Spleen (tissue), 11 donors: Measurements from ENCODE around the gene MEFV. TPM values are rescaled to one million over a fixed set of nuclear protein-coding genes. Genes with fewer than 3 reads are reported as not detected.
"Not testable (repeated sequence)": the region's sequence is repeated elsewhere in the genome, so short reads cannot be mapped to it uniquely, and the experiment has no call there.

Experiments
- DNase-seq: peaks from one replicate; pipeline ENCODE4 v3.0.0-alpha.2; 2020
- H3K27ac ChIP-seq, 8 donors: fragments of 200-600 bp; sonication (generic) in 7 of 8; 1 replicate in 4 of 8; 2 replicates in 4 of 8; pipeline versions ENCODE4 v1.5.0 to v1.8.0; 2016 to 2021; ENCODE audit warnings: inconsistent platforms in 4 of 8, mild to moderate bottlenecking in 4 of 8, moderate library complexity in 1 of 8
- H3K27me3 ChIP-seq, 7 donors: fragments of 200-600 bp; sonication (generic) in 6 of 7; replicated peaks in 1 of 7; 1 replicate in 4 of 7; 2 replicates in 3 of 7; pipeline versions ENCODE4 v1.5.0 to v1.8.0; 2016 to 2021; ENCODE audit warnings: inconsistent platforms in 3 of 7, mild to moderate bottlenecking in 1 of 7
- H3K36me3 ChIP-seq, 6 donors: fragments of 200-600 bp; sonication (generic) in 5 of 6; 1 replicate in 4 of 6; 2 replicates in 2 of 6; pipeline versions ENCODE4 v1.5.0 to v1.8.0; 2016 to 2021; ENCODE audit warnings: inconsistent platforms in 2 of 6
- H3K4me1 ChIP-seq, 6 donors: fragments of 200-600 bp; sonication (generic) in 5 of 6; 1 replicate in 3 of 6; 2 replicates in 3 of 6; pipeline versions ENCODE4 v1.5.0 to v1.8.0; 2016 to 2021; ENCODE audit warnings: inconsistent platforms in 3 of 6
- H3K4me3 ChIP-seq, 8 donors: fragments of 200-600 bp; sonication (generic) in 7 of 8; 1 replicate in 4 of 8; 2 replicates in 4 of 8; pipeline versions ENCODE4 v1.5.0 to v1.8.0; 2016 to 2021; ENCODE audit warnings: inconsistent platforms in 4 of 8, mild to moderate bottlenecking in 4 of 8, moderate library complexity in 2 of 8
- H3K9me3 ChIP-seq, 8 donors: fragments of 200-600 bp; sonication (generic) in 7 of 8; 1 replicate in 4 of 8; 2 replicates in 4 of 8; pipeline versions ENCODE4 v1.5.0 to v1.8.0; 2016 to 2021; ENCODE audit warnings: inconsistent platforms in 4 of 8
- CTCF ChIP-seq, 11 experiments: fragments of 200-600 bp in 7 of 11; fragments of 450-650 bp in 4 of 11; sonication (generic) in 4 of 11; IDR thresholded peaks in 8 of 11; conservative IDR thresholded peaks in 3 of 11; 1 replicate in 7 of 11; 2 replicates in 4 of 11; pipeline versions ENCODE4 v1.4.0 to v1.8.0; 2016 to 2021; ENCODE audit warnings: antibody characterized with exemption in 11 of 11, inconsistent platforms in 4 of 11, mild to moderate bottlenecking in 1 of 11
- POLR2A ChIP-seq, 3 donors: fragments of 450-650 bp; IDR thresholded peaks; one replicate each; pipeline ENCODE4 v1.5.1; 2017; ENCODE audit warnings: antibody characterized with exemption in 3 of 3, mild to moderate bottlenecking in 1 of 3
- POLR2AphosphoS5 ChIP-seq, 3 donors: sonication (generic); formaldehyde crosslinking; IDR thresholded peaks; one replicate each; pipeline ENCODE4 v1.5.1; 2017; ENCODE audit warnings: antibody characterized with exemption in 3 of 3
- WGBS, 5 donors: extraction: QIAGEN DNeasy Blood & Tissue Kit in 3 of 5; methylation state at CpG; one replicate each; pipeline versions ENCODE4 v1.1.5 to v1.1.7; 2013 to 2018; 5-methylcytosine and 5-hydroxymethylcytosine counted together
- intact Hi-C: fragments of 100-400 bp; cut with DNase I; formaldehyde crosslinking; loops from one replicate; pipeline ENCODE4 v1.15.0; 2023; ENCODE audit warnings: low total_unique reads
- polyA plus RNA-seq, 3 donors: library from polyadenylated mRNA; stranded (reverse); fragments of 200-250 nt; gene quantifications; one replicate each; pipeline ENCODE4 v1.2.1, GENCODE V29; 2013
- total RNA-seq, 7 donors: library from RNA; depleted of rRNA in 3 of 7; stranded (reverse); fragments of >200 nt in 3 of 7; fragmentation: NEBNext Ultra II Directional in 4 of 7; extraction: Animal tissue kit (Norgen Biotek cat#: 25700) in 4 of 7; gene quantifications; one replicate each; pipeline versions ENCODE4 v1.1.0 to v1.2.1, GENCODE V29; 2016 to 2021
- donor health status: healthy with polysubstance abuse.
- donor health status: DM: no; HTN: no; CAD: no; lungs with moderate emphysema.
- donor health status: DM: no; HTN: no; CAD: no.
- donor health status: Bipolar disorder and iron deficiency.
- donor health status: healthy.
- donor health status: DM: no; HTN: no; CAD: no.
- donor health status: DM: yes; HTN: yes; CAD: no.

Gene MEFV
- total and polyA plus RNA-seq, 10 donors, result 0.39 to 61.1 (median 19.6) TPM

GRCh38 chr16:3212006-3212405, 44.4 kb downstream of the MEFV start:
- Histone ChIP-seq H3K27me3 (peaks cover 0 to 24% (median 0%) of the 10 kb centered on the region in 7 donors), H3K36me3 (no peaks in the 10 kb centered on the region), H3K4me1 (peaks cover 0 to 27% (median 4%) of the 10 kb centered on the region in 6 donors), H3K9me3 (peaks cover 0 to 28% (median 2%) of the 10 kb centered on the region in 8 donors), H3K27ac (no peak overlapping the region), H3K4me3 (no peak overlapping the region)
- 84 to 95% (median 91%) methylated on average over 3 of the region's 3 CpGs for WGBS, 5 donors
- intact Hi-C loops, result no loop called here
- TF ChIP-seq CTCF (IDR thresholded peaks at IDR 0.05 in 8 of 11, conservative IDR thresholded peaks at IDR 0.05 in 3 of 11) (no peak), POLR2A (IDR thresholded peaks at IDR 0.05) (no peak), POLR2AphosphoS5 (IDR thresholded peaks at IDR 0.05) (no peak)
- DNase-seq, result no peak

GRCh38 chr16:3207086-3207953, 49.1 kb downstream of the MEFV start:
- peaks cover 0 to 48% (median 26%) of the 10 kb centered on the region in 8 donors for H3K9me3 ChIP-seq
- no peak for DNase-seq
- peaks cover 0 to 49% (median 0%) of the 10 kb centered on the region in 7 donors for H3K27me3 ChIP-seq
- no peak overlapping the region for H3K4me3 ChIP-seq
- no peaks in the 10 kb centered on the region for H3K36me3 ChIP-seq
- WGBS, 5 donors, result 63 to 82% (median 73%) methylated on average over 19 of the region's 19 CpGs
- TF ChIP-seq CTCF (IDR thresholded peaks at IDR 0.05 in 8 of 11, conservative IDR thresholded peaks at IDR 0.05 in 3 of 11), result no peak
- no peak for TF ChIP-seq POLR2AphosphoS5 (IDR thresholded peaks at IDR 0.05)
- no peak for TF ChIP-seq POLR2A (IDR thresholded peaks at IDR 0.05)
- H3K27ac ChIP-seq, result no peak overlapping the region
- intact Hi-C loops, result no loop called here
- H3K4me1 ChIP-seq, result no peaks in the 10 kb centered on the region

- H3K27ac ChIP-seq, intact Hi-C loops, H3K4me1 ChIP-seq, DNase-seq, H3K4me3 ChIP-seq, H3K36me3 ChIP-seq: not testable (repeated sequence)
- peaks cover 0 to 60% (median 0%) of the 10 kb centered on the region in 7 donors for H3K27me3 ChIP-seq
- 61 to 73% (median 66%) methylated on average over 3 of the region's 3 CpGs for WGBS, 5 donors
- H3K9me3 ChIP-seq, result peaks cover 0 to 48% (median 26%) of the 10 kb centered on the region in 8 donors
Measured at GRCh38 chr16:3205939-3206338, 50.5 kb downstream of the MEFV start.

DNA sequence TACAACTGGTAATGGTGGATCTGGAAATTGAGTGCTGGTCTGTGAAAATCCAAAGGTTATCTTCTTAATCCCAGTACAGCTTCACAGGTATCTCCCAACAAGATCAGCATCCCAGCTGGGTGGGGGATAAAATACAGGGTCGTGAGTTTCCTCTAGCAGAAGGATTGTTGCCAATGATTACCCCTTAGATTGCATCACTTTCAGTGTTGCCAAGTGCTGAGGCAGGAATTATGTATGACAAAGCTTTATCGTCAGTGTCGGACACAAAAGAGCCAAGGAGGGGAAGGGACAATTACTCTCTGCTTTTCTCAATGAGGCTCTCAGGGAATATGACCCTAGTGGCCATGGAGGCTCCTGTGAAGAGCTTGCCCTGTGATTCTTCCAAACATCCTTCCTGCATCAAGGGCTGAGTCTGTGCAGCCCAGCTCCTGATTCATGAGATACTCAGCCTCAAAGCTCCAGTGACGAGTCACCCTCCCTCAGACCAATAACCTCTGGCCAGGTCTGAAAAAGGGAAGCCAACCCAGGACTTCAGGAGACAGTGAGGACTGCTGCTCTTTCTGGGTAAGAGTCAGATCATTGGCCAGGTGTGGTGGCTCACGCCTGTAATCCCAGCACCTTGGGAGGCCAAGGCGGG, 53.4 kb downstream of the MEFV start:
- 66 to 80% (median 71%) methylated on average over 5 to 6 of the region's 6 CpGs for WGBS, 5 donors
- no peak for DNase-seq
- Histone ChIP-seq H3K27ac (no peak overlapping the region), H3K4me3 (no peak overlapping the region), H3K27me3 (peaks cover 0 to 56% (median 0%) of the 10 kb centered on the region in 7 donors), H3K4me1 (no peaks in the 10 kb centered on the region), H3K9me3 (peaks cover 0 to 48% (median 26%) of the 10 kb centered on the region in 8 donors), H3K36me3 (no peaks in the 10 kb centered on the region)
- TF ChIP-seq CTCF (IDR thresholded peaks at IDR 0.05 in 8 of 11, conservative IDR thresholded peaks at IDR 0.05 in 3 of 11), result no peak
- TF ChIP-seq POLR2AphosphoS5 (IDR thresholded peaks at IDR 0.05), result no peak
- intact Hi-C loops, result no loop called here
